HG03060 (cell line): ENCODE measurements around the gene CD44.

Source experiments
- ATAC-seq: cut with Tn5 transposase; IDR thresholded peaks from one replicate; pipeline ENCODE4 v1.9.1; 2021; ENCODE audit warnings: low read depth, moderate number of reproducible peaks; ENCODE audit not compliant: unreplicated experiment

Gene CD44

GRCh38 chr11:35250621-35251020 is 111.7 kb downstream of the CD44 start:
- no peak for ATAC-seq

DNA sequence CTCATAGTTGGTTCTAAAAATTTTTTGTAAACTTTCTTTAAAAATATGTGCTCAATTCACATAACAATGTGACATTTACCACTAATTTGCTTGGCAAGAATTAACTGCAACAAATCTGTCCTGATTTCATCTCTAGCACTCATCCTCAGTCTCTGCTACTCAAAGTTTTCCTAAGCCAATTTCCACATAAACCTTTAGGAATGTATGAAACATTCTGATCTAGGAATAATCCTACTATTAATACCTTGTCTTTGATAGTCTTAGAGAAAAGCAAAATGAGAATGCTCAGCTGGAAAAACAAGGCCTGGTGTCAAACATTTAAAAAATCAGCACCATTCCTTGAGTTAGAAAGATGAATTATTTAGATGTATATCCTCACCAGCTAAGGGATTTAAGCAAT is 114.3 kb downstream of the CD44 start:
- no peak for ATAC-seq

DNA sequence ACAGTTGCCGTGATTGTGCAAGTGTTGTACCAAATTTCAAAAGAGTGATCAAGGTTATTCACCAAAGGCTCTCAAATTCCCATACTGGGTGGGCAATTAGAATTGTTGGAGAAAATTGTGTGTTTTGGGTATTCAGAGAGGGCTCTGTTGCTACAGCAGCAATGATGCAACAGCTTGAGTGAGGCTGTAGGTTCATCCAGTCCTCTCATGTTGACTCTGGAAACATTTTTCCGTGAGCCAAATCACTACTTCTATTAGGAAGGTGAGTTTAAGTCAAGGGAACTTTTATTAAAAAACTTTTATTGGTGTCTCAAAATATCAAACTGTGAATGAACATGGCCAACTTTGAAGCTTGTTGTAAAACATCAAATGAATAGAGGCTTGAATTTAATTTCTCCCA is 116.5 kb downstream of the CD44 start:
- no peak for ATAC-seq

DNA sequence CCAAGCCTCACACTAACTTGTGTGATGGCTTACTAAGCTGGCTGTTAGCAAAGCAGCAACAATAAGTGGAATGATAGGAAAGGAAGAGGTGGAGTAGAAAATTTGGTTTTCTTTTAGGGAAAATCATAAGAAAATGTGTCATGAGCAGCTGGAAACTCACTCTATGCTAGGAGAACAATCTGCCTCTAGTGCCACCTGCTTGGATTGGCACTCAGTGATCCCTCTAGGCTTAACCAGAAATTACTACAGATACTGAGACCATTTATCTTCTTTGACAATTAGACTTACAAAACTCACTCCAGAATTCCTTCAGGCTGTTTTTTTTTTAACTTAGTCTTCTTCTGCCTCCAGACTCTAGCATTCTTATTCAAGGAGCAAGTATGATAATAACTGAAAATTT is 117.3 kb downstream of the CD44 start:
- no peak for ATAC-seq

GRCh38 chr11:35257281-35257680 is 118.3 kb downstream of the CD44 start:
- ATAC-seq: peak; percentile 91

- ATAC-seq: no peak
Measured at GRCh38 chr11:35259529-35259928, 120.6 kb downstream of the CD44 start.

- no peak for ATAC-seq
Measured at GRCh38 chr11:35260342-35260985, 121.5 kb downstream of the CD44 start.

GRCh38 chr11:35261197-35261596 is 122.2 kb downstream of the CD44 start:
- no peak for ATAC-seq

DNA sequence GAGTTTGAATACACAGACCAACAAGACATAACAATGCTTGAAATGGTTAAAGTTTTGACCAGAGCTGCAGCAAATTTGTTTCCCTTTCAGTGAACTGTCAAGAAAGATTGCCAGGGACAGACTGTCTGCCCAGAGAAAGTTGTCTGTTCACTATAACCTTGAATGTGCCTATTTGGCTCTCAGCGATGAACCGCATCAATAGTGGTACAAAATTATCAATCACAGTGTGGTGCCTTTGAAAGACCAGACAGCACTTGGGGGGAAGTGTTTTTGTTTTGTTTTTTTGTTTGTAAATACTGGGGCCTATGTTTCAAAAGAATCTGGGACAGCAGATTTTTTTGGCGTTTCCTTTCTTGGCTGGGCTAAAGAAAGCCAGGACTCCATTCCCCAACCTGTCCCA is 123.1 kb downstream of the CD44 start:
- ATAC-seq: no peak

GRCh38 chr11:35262735-35263134 is 123.8 kb downstream of the CD44 start:
- no peak for ATAC-seq

DNA sequence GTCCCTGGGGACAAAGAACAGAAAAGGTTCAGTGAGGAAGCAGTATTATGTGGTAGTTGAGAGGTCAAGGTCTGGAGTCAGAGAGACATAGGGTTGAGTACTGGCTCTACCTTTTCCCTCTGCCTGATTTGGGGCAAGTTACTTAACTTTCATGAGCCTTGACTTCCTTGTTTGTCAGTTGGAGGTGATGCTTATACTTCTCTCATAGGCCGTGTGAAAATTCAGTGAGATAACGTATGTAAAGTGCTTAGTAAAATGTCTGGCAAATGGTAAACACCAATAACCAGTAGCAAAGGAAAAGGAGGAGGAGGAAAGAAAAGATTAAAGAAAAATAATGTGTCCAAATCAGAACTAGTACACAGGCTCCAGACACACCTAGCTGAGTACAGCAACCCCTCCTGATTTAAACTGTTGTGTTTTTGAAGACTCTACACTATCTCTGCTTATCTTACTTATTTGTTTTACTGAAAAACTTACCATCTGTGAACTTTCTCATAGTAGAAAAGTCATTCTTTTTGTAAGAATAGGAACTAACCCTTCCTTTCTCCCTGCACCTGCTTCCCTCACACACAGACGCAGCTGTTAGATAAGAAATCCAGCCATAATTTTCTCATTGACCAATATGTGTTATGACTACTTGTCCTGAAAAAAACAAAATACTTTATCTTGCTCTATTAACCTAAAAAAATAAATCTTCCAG is 126.9 kb downstream of the CD44 start:
- ATAC-seq: no peak

GRCh38 chr11:35267504-35267903 is 128.5 kb downstream of the CD44 start:
- ATAC-seq: no peak

DNA sequence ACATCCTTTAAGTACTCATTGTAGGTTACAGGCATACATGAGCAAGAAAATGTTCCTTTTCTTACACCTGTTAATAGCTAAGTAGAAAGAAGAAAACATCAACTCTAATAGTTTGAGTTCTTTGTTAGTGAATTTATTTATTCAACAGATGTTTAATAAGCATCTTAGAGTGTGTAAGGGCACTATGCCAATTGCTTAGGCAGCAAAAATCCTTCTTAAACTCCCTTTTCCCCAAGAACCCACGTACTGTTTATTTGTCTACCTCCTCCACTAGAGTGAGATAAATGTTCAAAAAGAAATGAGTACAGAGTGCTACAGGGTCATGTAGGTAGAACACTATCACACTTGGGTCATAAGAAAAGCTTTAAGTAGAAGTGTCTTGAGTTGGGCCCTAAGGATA is 131.4 kb downstream of the CD44 start:
- ATAC-seq: no peak

DNA sequence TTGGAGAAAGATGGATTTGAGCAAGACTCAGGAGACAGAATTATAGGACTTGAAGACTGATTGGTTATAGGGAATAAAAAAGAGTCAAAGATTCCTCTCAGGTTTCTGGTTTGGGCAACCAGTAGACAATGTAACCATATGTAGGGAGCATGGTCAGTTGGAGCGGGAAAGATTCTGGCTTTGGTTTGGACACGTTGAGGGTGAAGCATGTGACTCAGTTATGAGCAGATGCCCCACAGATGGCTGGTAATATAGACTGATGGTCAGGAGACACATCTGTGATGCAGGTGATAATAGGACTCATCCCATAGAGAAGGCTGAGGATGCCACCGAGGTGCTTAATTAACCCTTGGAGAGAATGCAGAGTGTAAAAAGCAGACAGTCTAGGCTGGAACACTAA is 132.1 kb downstream of the CD44 start:
- ATAC-seq: no peak

DNA sequence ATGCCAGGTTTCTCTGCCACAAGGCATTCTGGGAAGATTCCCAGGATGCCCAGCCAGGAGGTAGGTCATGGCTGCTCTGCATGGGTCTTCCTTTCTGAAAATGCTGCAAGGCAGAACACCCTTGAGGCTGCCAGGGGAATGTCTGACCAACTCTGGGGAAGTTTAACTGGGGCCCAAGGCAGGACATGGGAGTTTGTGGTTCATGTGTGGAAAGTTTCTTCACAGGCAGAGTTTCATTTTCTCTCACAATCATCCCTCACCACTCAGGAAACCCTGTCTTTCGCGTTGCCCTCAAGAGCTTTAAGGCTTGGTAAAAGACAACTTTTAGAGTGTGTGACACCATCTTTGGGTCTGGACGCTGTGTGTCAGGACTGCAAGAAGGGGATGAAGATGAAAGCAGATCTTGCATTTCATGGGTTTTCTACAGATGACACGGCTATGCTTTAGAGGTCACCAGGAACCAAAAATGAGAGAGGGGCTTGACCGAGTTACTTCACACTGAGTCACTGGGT is 133.5 kb downstream of the CD44 start:
- peak; percentile 72 for ATAC-seq

GRCh38 chr11:35274909-35275785 is 136.2 kb downstream of the CD44 start:
- ATAC-seq: no peak

DNA sequence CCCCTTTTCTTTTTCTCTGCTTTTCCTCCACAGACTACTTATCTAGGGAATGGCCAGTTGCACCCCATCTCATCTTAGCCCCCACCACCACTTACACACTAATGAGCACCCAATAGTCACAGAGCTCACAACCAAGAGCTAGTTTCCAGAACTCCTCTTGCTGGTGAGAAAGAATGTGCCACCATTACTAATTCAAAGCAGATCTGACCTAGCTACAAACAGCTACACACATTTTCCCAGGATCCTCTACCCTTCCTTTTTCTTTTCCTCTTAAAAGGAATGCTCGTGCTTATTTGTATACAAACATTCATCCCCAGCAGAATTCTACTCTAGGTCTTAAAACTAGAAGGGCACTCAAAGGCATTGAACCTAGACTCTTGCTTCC is 136.8 kb downstream of the CD44 start:
- no peak for ATAC-seq

GRCh38 chr11:35276396-35277145 is 137.6 kb downstream of the CD44 start:
- no peak for ATAC-seq

DNA sequence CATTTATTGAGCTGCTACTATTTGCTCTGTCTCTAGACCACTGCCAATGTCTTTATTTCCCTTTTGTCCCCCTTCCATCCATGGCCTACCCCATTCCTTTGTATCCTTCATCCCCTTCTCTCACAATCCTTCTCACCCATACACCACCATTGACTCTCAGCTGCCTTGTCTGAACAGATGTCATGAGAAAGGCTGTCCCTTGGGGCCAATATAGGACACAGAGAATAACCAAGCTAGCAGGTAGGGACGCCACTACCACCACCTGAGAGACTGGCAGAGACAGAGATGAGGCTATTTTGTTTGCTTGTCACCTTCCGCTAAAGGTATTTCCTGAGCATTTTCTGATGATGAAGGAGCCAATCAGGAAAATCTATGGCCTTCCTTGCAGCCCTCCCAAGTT is 138.9 kb downstream of the CD44 start:
- no peak for ATAC-seq

DNA sequence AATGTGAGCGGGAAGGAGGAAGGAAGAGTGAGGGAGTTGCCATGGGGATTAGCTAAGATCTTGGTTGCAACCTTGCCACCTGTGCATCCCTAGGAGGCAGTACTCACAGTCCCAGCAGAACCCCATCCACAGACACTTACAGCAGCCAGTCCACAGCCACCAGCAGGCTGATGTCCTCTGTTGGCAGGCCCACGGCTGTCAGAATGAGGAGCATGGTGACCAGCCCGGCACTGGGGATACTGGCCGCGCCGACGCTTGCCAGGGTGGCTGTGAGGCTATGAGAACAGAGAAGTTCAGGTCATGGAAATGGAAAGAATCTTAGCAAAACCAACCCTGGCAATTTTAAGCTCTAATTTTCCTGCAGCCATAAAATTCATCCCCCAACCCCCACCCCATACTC is 141.8 kb downstream of the CD44 start:
- no peak for ATAC-seq
